ENCODE data around the gene EDAR. TPM values are rescaled to one million over a fixed set of nuclear protein-coding genes. Genes with fewer than 3 reads are reported as not detected.

The EDAR gene
- total RNA-seq, 1 donor from 2014 or later = not detected

DNA sequence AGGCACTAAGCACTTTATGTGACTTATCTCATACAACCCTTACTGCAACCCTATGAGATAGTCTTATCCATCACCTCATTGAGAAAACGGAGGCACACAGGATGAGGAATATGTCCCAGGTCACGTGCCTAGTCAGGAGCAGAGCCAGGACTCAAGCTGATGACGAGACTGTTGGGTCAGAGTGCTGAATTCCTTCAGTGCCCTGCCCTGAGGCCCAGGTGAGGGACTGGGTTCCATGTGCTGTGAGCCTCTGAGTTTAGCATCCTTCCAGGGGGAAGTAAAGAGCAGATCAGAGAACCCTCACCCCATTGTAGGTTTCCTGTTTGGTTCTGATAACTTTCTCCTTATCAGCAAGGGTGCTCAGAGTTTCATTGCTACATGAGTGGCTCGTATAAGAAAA, 11.7 kb upstream of the EDAR start:
- Mint-ChIP-seq H3K36me3 (ENCODE audit: low read depth) (no peaks in the 10 kb centered on the region), H3K9me3 (no peaks in the 10 kb centered on the region), H3K4me1 (peaks cover 9% of the 10 kb centered on the region), H3K27ac (ENCODE audit: unreplicated experiment) (no peak overlapping the region), H3K27me3 (ENCODE audit: low read depth) (no peaks in the 10 kb centered on the region), H3K4me3 (no peak overlapping the region)
- no peak for DNase-seq (ENCODE audit: low read depth, low spot score)
- TF ChIP-seq, protein P1, sequence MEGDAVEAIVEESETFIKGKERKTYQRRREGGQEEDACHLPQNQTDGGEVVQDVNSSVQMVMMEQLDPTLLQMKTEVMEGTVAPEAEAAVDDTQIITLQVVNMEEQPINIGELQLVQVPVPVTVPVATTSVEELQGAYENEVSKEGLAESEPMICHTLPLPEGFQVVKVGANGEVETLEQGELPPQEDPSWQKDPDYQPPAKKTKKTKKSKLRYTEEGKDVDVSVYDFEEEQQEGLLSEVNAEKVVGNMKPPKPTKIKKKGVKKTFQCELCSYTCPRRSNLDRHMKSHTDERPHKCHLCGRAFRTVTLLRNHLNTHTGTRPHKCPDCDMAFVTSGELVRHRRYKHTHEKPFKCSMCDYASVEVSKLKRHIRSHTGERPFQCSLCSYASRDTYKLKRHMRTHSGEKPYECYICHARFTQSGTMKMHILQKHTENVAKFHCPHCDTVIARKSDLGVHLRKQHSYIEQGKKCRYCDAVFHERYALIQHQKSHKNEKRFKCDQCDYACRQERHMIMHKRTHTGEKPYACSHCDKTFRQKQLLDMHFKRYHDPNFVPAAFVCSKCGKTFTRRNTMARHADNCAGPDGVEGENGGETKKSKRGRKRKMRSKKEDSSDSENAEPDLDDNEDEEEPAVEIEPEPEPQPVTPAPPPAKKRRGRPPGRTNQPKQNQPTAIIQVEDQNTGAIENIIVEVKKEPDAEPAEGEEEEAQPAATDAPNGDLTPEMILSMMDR (conservative IDR thresholded peaks at IDR 0.05) = no peak

DNA sequence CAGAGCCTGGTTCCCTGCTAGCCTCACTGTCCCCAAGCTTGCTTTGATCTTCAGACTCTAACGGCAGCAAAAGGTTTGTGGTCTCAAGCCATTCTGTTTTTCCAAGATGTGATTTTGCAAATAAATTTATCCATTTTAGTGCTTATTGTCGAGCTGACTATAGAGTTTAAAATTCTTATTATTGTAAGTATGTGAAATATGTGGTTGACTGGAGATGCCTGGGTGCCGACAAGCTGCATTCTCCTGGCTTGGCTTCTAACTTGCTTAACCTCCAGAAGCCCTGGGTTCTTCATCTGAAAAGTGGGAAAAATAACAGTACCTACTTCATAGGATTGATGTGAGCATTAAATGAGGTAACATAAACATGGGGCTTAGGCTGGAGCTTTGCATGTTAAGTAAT, 9.9 kb upstream of the EDAR start:
- DNase-seq (ENCODE audit: low read depth, low spot score) = no peak
- H3K4me3 Mint-ChIP-seq = no peak overlapping the region
- TF ChIP-seq, protein P1 (conservative IDR thresholded peaks at IDR 0.05) = no peak
- H3K27me3 Mint-ChIP-seq (ENCODE audit: low read depth) = no peaks in the 10 kb centered on the region
- H3K27ac Mint-ChIP-seq (ENCODE audit: unreplicated experiment) = no peak overlapping the region
- H3K4me1 Mint-ChIP-seq = peaks cover 9% of the 10 kb centered on the region
- no peaks in the 10 kb centered on the region for H3K36me3 Mint-ChIP-seq (ENCODE audit: low read depth)
- no peaks in the 10 kb centered on the region for H3K9me3 Mint-ChIP-seq

DNA sequence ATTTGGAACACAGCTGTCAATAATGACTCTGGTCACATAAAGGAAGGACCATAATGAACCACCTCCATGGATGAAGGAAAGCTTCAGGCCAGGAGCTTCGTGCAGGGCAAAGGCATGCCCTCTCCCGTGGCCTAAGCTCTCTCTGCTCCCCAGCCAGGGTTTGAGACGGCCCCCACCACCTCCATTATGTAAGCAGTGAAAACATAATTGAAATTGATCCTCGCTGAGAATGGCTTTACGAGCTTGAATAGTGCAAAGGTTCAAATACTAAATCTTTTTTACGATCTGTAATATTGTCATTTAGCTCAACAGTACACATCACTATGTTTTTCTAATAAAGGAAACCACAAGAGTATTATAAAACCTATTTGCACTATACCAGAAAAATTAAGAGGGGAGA, 5.2 kb upstream of the EDAR start:
- H3K9me3 Mint-ChIP-seq = no peaks in the 10 kb centered on the region
- DNase-seq (ENCODE audit: low read depth, low spot score) = no peak

DNA sequence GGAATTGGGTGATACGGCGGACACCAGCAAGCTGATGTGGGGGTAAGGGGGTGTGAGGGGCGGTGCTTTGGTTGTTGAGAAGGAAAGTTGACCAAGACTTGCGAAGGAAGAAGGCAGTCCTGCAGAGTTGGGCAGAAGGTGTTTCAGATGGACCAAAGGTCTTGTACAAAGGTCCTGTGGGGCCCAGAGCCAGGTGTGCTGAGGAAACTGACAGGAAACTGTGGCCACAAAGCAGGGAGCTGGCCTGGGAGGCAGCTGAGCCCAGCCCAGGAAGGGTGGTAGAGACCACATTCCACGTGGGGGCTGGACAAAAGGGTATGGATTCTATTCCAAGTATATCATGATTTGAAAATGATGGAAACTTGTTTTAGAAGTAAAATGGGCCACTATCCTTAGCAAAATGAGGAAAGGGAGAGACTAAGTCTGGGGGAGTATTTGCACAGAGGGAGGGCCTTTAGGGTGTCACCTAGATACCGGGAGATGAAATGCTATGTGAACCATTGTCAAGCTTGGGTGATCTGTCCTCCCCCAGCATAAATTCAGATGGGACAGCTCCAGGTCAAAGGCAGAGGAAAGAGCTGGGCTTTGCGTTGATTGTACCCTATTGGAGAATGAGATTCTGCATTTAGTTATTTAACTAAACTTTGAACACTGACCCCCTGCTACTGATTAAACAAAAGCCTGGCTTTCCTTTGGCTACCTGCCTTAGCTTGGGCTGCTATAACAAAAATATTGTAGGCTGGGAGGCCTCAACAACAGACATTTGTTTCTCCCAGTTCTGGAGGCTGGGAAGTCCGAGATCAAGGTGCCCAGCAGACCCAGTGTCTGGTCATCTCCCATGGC, 4.3 kb upstream of the EDAR start:
- peaks cover 13% of the 10 kb centered on the region for H3K27me3 Mint-ChIP-seq (ENCODE audit: low read depth)
- H3K36me3 Mint-ChIP-seq (ENCODE audit: low read depth) = no peaks in the 10 kb centered on the region
- peaks cover 6% of the 10 kb centered on the region for H3K4me1 Mint-ChIP-seq
- TF ChIP-seq, protein P1 (conservative IDR thresholded peaks at IDR 0.05) = no peak
- no peak overlapping the region for H3K27ac Mint-ChIP-seq (ENCODE audit: unreplicated experiment)
- H3K4me3 Mint-ChIP-seq = no peak overlapping the region
- no peaks in the 10 kb centered on the region for H3K9me3 Mint-ChIP-seq
- no peak for DNase-seq (ENCODE audit: low read depth, low spot score)

More for the DNA sequence above, 5.2 kb upstream of the EDAR start:
- Mint-ChIP-seq H3K4me3 (no peak overlapping the region), H3K36me3 (ENCODE audit: low read depth) (no peaks in the 10 kb centered on the region), H3K27ac (ENCODE audit: unreplicated experiment) (no peak overlapping the region), H3K4me1 (peaks cover 9% of the 10 kb centered on the region), H3K27me3 (ENCODE audit: low read depth) (peaks cover 7% of the 10 kb centered on the region)
- TF ChIP-seq, protein P1 (conservative IDR thresholded peaks at IDR 0.05) = no peak

DNA sequence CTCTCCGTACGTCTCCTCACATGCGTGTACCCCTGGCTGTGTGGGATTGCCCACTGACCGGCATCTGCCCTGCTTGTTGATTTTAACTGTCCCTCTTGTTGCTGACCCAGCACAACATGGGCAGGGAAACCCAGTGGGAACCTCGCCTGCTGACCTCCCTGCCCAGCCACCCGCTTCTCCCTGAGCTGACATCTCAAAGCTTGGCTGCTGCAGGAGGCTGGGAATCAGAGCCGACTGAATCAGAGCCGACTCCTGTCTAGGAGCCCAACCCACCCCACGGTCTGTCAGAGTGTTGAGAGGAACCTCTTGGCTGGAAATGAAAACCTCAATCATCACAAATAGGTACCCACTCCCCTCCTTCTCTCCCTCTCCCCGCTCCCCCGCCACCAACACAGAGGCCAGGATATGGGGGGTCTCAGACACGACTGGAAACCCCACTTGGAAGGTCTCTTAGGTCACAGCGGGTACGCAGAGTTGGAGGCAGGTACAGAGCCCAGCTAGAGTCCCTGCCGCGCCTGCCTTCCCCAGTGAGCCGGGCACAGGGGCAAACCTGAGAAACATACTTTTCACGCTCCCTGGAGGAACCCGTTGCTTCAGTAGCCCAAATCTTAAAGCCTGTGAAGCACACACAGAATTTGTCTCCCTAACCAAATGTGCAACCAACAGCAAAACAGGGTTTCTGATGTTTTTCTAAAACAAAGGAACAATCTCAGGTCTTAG, 784 bp downstream of the EDAR start:
- no peak overlapping the region for H3K27ac Mint-ChIP-seq (ENCODE audit: unreplicated experiment)
- TF ChIP-seq, protein P1 (conservative IDR thresholded peaks at IDR 0.05) = no peak
- H3K9me3 Mint-ChIP-seq = no peaks in the 10 kb centered on the region
- no peaks in the 10 kb centered on the region for H3K4me1 Mint-ChIP-seq
- no peak for DNase-seq (ENCODE audit: low read depth, low spot score)
- H3K36me3 Mint-ChIP-seq (ENCODE audit: low read depth) = no peaks in the 10 kb centered on the region
- H3K27me3 Mint-ChIP-seq (ENCODE audit: low read depth) = peaks cover 32% of the 10 kb centered on the region
- no peak overlapping the region for H3K4me3 Mint-ChIP-seq

All from neural crest cell (in vitro differentiated cells).